Cortex of kidney (tissue), 1 donor: ENCODE data around the gene RAB3D.

Experiments
- DNase-seq: peaks from one replicate; lab custom pipeline; 2025; lab: John Stamatoyannopoulos, UW

Gene RAB3D

GRCh38 chr19:11295665-11296245 lies 43.7 kb downstream of the RAB3D start, which contains the start of gene TSPAN16:
TSS of gene TSPAN16 (plus strand) at chr19:11296160. CDS start at chr19:11296298, 138 bp downstream.
- no peak for DNase-seq

- no peak for DNase-seq
Observed at GRCh38 chr19:11295180-11295579, 44.3 kb downstream of the RAB3D start.

GRCh38 chr19:11293433-11294389 lies 45.7 kb downstream of the RAB3D start:
- peak; percentile 16 for DNase-seq

- no peak for DNase-seq
Observed at GRCh38 chr19:11291991-11292390, 47.5 kb downstream of the RAB3D start.

- DNase-seq = no peak
Observed at GRCh38 chr19:11291415-11291814, 48.0 kb downstream of the RAB3D start.

GRCh38 chr19:11290256-11290655 lies 49.2 kb downstream of the RAB3D start:
- DNase-seq = no peak

- no peak for DNase-seq
Observed at GRCh38 chr19:11288349-11288748, 51.1 kb downstream of the RAB3D start.

GRCh38 chr19:11286312-11286974 lies 53.0 kb downstream of the RAB3D start:
- DNase-seq = no peak

- no peak for DNase-seq
Observed at GRCh38 chr19:11284515-11284914, 54.9 kb downstream of the RAB3D start.

- no peak for DNase-seq
Observed at GRCh38 chr19:11281356-11282049, 58.0 kb downstream of the RAB3D start.

GRCh38 chr19:11279505-11280236 lies 59.8 kb downstream of the RAB3D start:
- no peak for DNase-seq

- no peak for DNase-seq
Observed at GRCh38 chr19:11278670-11279069, 60.8 kb downstream of the RAB3D start.

- no peak for DNase-seq
Observed at GRCh38 chr19:11274533-11275086, 64.8 kb downstream of the RAB3D start.

- DNase-seq = no peak
Observed at GRCh38 chr19:11273989-11274388, 65.5 kb downstream of the RAB3D start.

- DNase-seq = no peak
Observed at GRCh38 chr19:11273296-11273695, 66.2 kb downstream of the RAB3D start.
